ENCODE data around the gene TBC1D10A.
A peak's percentile ranks its signal among the peaks of the same experiment; 100 is the strongest.

TBC1D10A gene

DNA sequence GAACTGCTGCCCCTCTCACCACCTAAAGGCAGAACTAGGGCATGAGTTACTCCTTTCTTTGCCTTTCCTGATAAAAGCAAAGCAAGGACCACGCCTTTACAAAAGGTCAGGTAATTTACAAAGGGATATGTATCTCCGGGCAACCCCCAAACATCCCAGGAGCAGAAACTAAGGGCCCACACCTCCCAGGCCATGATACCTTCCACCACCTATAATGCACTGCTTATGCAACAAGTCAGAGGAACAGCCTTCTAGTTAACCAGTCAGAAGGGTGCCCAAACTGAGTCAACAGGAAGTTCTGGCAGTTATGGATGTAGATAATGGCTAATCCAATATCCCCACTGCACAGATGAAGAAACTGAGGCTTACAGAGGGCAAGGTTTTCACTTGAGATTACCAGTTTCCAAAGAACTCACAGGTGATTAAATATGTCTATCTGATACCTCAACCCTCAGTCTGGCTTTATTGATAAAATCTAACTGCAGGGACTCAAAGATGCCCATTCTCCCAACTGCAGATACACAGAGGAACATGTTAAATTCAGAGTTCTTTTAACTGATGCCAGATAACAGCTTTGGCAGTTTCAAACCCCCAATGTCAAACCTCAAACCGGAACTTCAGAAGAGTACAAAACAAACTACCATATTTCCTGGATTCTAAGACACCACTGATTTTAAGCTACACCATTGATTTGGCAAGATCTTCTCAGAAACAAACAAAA is 20.7 kb downstream of the TBC1D10A start:
- H3K27ac Mint-ChIP-seq = peak overlapping the region; percentile 96
- peaks cover 99% of the 10 kb centered on the region for H3K4me1 Mint-ChIP-seq (ENCODE audit: low read depth)
- no peak for DNase-seq
- H3K9me3 Mint-ChIP-seq = no peaks in the 10 kb centered on the region
- H3K4me3 Mint-ChIP-seq = peak overlapping the region; percentile 62
- no peaks in the 10 kb centered on the region for H3K27me3 Mint-ChIP-seq
- peaks cover 25% of the 10 kb centered on the region for H3K36me3 Mint-ChIP-seq (ENCODE audit: low read depth)

DNA sequence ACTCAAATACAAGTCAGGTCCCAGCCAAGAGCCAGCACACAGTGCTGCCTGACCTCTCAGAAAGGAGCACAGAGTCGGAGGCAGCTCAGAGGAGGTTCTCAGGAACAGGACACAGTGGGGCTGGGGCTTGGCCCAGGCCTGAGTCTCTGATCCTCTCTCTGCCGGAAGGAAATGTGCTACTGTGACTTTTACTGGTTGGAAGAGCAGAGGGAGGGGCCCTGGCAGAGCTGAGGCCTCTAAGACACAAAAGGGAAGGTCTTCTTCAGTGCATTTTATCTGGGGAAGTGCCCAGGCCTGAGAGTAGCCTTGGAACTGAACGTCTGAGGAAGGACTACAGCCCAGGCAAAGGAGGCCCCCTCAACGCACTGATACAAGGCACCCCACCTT is 21.2 kb downstream of the TBC1D10A start:
- Mint-ChIP-seq H3K36me3 (ENCODE audit: low read depth) (peaks cover 31% of the 10 kb centered on the region), H3K4me3 (peak overlapping the region; percentile 62), H3K4me1 (ENCODE audit: low read depth) (peaks cover 99% of the 10 kb centered on the region), H3K9me3 (no peaks in the 10 kb centered on the region), H3K27ac (peak overlapping the region; percentile 96), H3K27me3 (no peaks in the 10 kb centered on the region)
- DNase-seq = peak; percentile 61

DNA sequence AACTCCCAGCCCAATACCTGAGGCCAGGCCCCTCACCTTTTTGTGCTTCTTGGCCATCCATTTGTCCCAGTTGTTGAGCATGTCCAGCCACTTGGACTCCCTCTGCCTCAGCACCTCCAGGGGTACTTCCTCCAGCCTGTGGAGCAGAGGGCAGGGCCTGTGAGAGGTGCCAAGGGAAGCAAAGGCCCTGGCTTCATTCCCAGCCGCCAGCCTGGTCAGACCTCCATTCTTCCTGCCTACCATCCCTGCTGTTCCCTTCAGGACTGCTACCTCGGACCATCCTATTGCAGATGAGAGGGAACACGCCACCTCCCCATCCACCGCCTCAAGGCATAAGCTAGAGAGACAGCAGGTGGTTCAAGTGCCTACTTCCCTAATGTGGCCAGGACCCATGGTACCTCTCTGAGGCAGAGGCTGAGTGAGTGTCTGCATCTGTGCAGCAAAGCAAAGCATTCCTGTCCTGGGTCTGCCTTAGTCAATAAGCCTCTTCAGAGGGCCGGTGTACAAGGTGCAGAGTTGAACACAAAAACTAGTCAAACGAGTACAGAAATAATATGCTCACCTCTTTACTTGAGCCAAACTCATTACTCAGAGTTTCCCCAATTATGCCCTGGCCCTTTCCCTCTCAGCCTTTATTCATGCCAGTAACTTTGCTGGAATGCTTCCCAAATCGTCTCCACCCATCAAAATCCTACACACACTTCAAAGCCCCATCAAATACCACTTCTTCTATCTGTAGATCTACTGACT is 22.1 kb downstream of the TBC1D10A start:
- H3K27ac Mint-ChIP-seq = peak overlapping the region; percentile 96
- no peaks in the 10 kb centered on the region for H3K27me3 Mint-ChIP-seq
- peak overlapping the region; percentile 62 for H3K4me3 Mint-ChIP-seq
- peaks cover 94% of the 10 kb centered on the region for H3K4me1 Mint-ChIP-seq (ENCODE audit: low read depth)
- DNase-seq = no peak
- H3K9me3 Mint-ChIP-seq = no peaks in the 10 kb centered on the region
- peaks cover 37% of the 10 kb centered on the region for H3K36me3 Mint-ChIP-seq (ENCODE audit: low read depth)

DNA sequence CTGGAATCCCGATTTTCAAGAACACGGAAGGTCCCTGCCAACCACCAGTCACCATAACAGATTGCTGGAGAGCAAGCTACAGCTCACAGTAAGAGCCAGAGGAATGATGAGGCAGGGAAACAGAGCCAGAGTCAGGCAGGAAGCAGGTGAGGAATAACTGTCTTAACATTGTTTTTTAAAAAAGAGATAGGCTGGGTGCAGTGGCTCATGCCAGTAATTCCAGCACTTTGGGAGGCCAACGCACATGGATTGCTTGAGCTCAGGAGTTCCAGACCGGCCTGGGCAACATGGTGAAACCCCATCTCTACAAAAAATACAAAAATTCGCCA is 24.0 kb downstream of the TBC1D10A start:
- Mint-ChIP-seq H3K27me3 (no peaks in the 10 kb centered on the region), H3K4me3 (no peak overlapping the region), H3K9me3 (no peaks in the 10 kb centered on the region), H3K4me1 (ENCODE audit: low read depth) (peaks cover 92% of the 10 kb centered on the region), H3K27ac (peak overlapping the region; percentile 96), H3K36me3 (ENCODE audit: low read depth) (peaks cover 56% of the 10 kb centered on the region)
- no peak for DNase-seq

DNA sequence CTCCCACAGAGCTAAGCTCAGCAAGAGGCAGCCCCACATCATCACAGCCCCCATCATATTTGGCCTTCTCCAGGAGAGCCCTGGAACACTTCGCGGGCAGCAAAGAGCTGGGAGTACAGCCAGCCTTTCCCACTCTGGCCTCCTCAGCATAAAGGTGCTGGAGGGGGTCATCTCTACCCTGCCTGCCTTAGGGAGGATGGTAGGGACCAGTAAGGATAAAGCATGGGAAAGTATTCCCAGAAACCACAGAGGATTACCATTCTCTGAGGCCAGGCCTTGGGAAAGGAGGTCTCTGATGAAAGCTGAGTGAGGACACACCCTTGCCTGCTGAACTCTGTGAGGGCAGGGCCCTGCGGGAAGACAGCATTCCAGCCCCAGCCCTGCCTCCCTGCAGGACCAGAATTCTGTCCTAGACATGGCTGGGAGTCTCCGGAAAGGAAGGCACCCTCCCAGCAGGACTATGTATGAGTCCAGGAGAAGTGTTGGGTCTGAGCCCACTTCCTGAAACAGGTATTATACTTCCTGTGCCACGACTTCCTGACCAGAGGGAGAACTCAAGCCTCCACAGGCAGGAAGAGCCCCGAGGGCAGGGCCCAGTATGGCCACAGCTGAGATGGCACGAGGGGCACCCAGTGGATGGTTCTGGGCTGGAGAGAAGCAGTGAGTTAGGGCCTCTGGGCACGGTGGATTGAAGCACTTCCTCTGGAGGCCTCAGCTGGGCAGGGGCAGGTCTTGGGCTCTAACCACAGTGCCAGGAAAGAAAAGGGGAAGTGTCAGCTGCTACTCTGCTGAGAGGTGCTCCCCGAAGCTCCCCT is 24.5 kb downstream of the TBC1D10A start:
- Mint-ChIP-seq H3K4me1 (ENCODE audit: low read depth) (peaks cover 93% of the 10 kb centered on the region), H3K27me3 (no peaks in the 10 kb centered on the region), H3K9me3 (no peaks in the 10 kb centered on the region), H3K36me3 (ENCODE audit: low read depth) (peaks cover 61% of the 10 kb centered on the region), H3K27ac (peak overlapping the region; percentile 96), H3K4me3 (no peak overlapping the region)
- DNase-seq = peak; percentile 42

DNA sequence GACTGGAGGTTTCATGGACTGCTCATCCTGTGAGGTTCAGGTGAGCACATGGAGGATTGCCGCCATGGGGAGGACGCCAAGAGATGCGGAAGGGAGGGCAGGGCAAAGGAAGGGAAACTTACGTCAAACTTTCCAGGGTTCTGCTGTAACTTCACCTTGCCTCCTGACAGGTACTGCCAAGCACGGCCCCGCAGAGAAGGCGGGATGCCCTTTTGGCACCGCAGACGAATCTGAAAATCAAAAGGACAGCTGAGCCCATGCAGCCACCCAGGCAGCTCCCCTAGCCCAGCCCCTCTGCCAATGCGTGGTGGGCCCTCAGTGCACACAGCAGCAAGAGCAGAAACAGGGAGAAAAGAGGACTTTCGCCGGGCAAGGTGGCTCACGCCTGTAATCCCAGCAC is 27.4 kb downstream of the TBC1D10A start:
- no peaks in the 10 kb centered on the region for H3K9me3 Mint-ChIP-seq
- H3K36me3 Mint-ChIP-seq (ENCODE audit: low read depth) = peaks cover 80% of the 10 kb centered on the region
- peak overlapping the region; percentile 65 for H3K27ac Mint-ChIP-seq
- no peak overlapping the region for H3K4me3 Mint-ChIP-seq
- H3K4me1 Mint-ChIP-seq (ENCODE audit: low read depth) = peaks cover 84% of the 10 kb centered on the region
- DNase-seq = no peak
- no peaks in the 10 kb centered on the region for H3K27me3 Mint-ChIP-seq

DNA sequence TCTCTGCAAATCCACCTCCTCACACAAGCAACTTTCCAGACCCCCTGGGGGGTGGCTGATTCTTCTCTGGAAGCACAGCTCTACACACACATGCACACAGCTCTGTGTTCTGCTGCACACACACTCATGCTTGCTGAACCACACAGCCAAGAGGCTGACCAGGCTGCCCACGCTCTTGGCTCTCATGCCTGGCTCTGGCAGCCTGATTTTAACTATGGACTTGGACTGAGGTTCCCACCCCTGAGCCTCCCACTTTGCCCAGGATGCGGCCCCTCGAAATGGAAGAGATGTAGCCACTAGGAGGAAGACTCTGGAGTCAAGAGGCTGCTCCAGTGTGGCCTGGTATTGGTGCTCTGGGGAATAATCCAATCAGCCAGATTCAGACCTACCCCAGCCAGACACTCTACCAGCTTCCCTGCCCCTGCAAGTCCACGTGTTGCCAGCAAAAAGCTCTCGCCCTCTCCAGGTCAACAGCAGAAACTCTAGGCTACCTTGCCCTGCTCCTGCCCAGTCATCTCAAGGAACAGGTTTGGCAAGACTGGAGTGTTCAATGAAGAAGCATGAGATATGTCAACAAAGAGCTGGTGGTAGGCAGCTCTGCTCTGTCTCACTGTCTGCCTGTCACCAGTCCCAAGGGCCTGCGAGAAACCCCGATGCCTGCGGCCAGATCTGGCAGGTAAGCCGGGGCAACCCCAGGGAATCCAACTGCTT is 28.6 kb downstream of the TBC1D10A start:
- Mint-ChIP-seq H3K36me3 (ENCODE audit: low read depth) (peaks cover 83% of the 10 kb centered on the region), H3K27me3 (no peaks in the 10 kb centered on the region), H3K4me3 (no peak overlapping the region), H3K4me1 (ENCODE audit: low read depth) (peaks cover 72% of the 10 kb centered on the region), H3K27ac (peak overlapping the region; percentile 51), H3K9me3 (no peaks in the 10 kb centered on the region)
- DNase-seq = no peak

DNA sequence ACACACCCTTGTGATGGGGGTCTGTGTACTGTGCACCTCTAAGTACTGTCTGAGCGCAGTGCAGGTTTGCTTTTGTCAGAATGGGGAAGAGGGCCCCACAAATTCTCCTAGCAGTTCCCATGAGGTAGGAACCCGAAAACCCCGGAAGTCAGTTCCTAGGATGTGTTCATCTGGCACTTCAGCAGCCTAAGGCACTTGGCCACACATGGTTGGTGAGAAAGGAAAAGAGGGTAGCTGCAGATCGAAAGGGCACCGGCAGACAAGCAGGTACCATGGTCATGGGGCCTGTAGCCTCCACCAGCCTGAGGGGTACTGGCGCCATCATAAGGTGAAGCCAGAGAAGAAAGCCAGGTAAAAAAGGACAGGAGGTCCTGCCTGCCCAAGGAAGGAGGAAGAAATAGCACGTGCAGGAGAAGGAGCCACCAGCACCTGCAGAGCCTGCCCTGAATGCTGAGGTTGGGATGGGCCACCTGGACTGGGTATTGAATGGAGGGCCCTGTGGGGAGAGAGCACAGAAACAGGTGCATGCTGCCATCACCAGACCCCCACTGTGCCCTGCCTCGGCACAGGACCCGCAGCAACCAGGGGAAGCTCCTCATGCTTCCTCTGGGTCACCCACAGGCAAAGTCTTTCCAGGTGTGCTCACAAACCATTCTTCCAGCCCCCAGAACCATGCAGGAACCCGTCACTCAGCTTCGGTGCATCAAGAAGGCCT is 29.3 kb downstream of the TBC1D10A start:
- Mint-ChIP-seq H3K27me3 (no peaks in the 10 kb centered on the region), H3K4me1 (ENCODE audit: low read depth) (peaks cover 65% of the 10 kb centered on the region), H3K27ac (peak overlapping the region; percentile 51), H3K9me3 (no peaks in the 10 kb centered on the region), H3K4me3 (no peak overlapping the region), H3K36me3 (ENCODE audit: low read depth) (peaks cover 82% of the 10 kb centered on the region)
- DNase-seq = no peak

DNA sequence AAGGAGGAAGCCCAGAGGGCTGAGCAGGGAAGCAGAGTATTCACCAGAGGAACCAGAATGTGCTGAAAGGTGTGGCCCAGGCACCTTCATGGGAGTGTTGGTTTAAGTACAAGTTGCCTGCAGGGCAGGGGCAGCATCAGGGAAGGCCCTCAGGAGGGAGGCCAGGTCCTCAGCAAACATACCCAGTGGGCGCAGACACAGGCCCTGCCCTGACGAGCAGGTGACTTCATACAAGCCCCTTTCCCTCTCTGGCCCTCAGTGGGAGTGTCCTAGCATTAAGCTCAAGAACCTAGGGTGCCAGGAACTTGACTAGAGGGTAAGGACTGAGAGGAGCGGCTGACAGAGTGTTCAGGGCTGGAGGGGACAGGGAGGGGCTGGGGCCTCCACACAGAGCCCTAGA is 29.9 kb downstream of the TBC1D10A start:
- peaks cover 80% of the 10 kb centered on the region for H3K36me3 Mint-ChIP-seq (ENCODE audit: low read depth)
- H3K27ac Mint-ChIP-seq = peak overlapping the region; percentile 51
- DNase-seq = no peak
- H3K4me1 Mint-ChIP-seq (ENCODE audit: low read depth) = peaks cover 59% of the 10 kb centered on the region
- H3K4me3 Mint-ChIP-seq = no peak overlapping the region
- H3K9me3 Mint-ChIP-seq = no peaks in the 10 kb centered on the region
- no peaks in the 10 kb centered on the region for H3K27me3 Mint-ChIP-seq

DNA sequence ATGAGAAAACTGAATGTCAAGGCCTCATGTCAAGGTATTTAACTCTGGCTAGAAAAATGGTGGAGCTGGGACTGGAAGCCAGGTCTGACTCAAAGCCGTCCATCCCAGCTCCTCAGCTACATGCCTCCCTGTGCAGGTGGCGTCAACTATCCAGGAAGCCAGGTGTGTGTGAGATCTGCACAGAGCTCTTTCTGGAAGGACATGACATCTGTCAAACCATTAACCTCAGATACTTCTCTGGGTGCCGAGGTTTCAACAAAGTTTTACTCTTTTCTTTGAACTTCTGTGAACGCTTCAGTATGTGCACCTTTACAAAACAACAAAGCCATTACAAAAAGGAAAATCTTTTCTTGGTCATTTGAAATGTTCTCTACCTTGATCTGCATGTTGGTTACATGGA is 30.4 kb downstream of the TBC1D10A start:
- Mint-ChIP-seq H3K4me3 (no peak overlapping the region), H3K4me1 (ENCODE audit: low read depth) (peaks cover 57% of the 10 kb centered on the region), H3K27me3 (no peaks in the 10 kb centered on the region), H3K36me3 (ENCODE audit: low read depth) (peaks cover 80% of the 10 kb centered on the region), H3K9me3 (no peaks in the 10 kb centered on the region), H3K27ac (peak overlapping the region; percentile 51)
- DNase-seq = no peak

DNA sequence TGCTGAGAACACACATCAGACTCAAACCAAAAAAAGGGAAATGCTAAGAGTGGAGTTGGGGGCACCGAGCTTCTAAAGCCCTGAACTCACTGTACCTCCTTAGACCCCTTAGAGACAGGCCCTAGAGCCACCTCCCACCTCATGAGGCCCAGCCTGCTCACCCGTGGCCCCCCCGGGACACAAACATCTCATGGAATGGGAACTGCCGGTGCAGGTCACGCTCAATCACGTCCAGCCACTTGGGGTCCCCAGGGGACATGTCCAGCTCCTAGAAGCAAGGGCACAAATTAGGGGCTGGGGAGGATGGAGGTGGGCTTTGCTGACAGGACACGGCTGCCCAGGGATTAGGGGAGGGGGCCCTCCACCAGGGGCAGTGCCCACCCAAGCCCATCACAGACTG is 31.2 kb downstream of the TBC1D10A start:
- H3K27me3 Mint-ChIP-seq = no peaks in the 10 kb centered on the region
- no peaks in the 10 kb centered on the region for H3K9me3 Mint-ChIP-seq
- DNase-seq = no peak
- no peak overlapping the region for H3K4me3 Mint-ChIP-seq
- peak overlapping the region; percentile 51 for H3K27ac Mint-ChIP-seq
- H3K4me1 Mint-ChIP-seq (ENCODE audit: low read depth) = peaks cover 56% of the 10 kb centered on the region
- H3K36me3 Mint-ChIP-seq (ENCODE audit: low read depth) = peaks cover 75% of the 10 kb centered on the region

DNA sequence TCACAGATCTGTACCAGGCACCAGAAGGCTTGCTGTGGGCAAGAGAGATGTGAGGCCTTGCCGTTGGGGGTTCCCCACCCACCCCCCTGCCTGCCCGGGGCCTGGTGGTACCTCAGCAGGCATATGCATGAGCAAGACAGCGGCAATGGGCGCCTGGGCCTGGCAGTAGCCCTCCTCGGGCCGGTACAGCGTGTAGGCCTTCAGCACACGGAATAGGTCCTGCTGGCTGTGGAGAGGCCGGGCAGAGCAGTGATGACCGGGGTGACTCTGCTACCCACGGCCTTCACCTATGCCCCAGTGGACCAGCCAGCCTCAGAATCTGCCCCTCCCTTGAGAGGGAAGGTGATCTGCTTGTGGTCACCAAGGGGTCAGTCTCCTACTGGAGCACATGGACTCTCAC is 31.9 kb downstream of the TBC1D10A start:
- Mint-ChIP-seq H3K27ac (peak overlapping the region; percentile 22), H3K36me3 (ENCODE audit: low read depth) (peaks cover 70% of the 10 kb centered on the region), H3K4me1 (ENCODE audit: low read depth) (peaks cover 60% of the 10 kb centered on the region), H3K4me3 (no peak overlapping the region), H3K9me3 (no peaks in the 10 kb centered on the region), H3K27me3 (no peaks in the 10 kb centered on the region)
- DNase-seq = no peak

DNA sequence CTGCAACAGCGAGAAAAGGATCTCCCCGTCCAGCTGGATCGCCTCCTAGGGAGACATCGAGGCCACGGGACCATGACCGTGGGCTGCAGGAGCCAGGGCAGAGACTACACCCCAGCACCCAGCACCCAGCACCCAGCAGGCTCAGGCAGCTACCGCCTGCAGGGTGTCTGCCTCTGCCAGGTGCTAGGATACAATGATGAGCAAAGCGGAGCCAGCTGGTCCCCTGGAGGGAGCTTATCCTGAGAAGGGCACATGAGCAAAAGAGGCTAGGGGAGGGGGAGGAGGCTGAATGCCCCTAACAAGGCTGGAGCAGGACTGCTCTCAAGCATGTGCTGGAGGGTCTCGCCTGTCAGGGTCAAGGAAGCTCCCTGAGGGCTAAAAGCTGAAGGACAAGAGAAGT is 32.7 kb downstream of the TBC1D10A start:
- Mint-ChIP-seq H3K27ac (peak overlapping the region; percentile 67), H3K9me3 (no peaks in the 10 kb centered on the region), H3K4me1 (ENCODE audit: low read depth) (peaks cover 58% of the 10 kb centered on the region), H3K4me3 (no peak overlapping the region), H3K27me3 (no peaks in the 10 kb centered on the region), H3K36me3 (ENCODE audit: low read depth) (peaks cover 62% of the 10 kb centered on the region)
- no peak for DNase-seq

DNA sequence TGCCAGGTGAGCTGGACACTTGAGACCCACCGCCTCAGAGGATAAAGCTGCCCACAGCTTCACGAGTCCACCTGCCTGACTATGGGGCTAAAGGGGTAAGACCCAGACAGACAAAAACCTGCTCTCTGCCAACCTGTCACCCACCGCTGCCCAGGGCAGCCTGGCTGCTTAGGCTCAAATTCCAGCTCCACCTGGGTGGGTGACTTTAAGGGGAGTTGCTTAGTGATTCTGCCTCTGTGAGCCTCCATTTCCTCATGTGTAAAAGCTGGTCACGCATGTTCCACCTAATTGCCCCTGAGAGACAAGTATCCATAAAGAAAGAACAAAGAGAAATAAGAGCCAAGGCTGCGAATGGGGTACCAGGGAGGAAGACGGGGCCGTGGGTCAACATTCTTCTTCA is 33.7 kb downstream of the TBC1D10A start:
- H3K36me3 Mint-ChIP-seq (ENCODE audit: low read depth) = peaks cover 52% of the 10 kb centered on the region
- no peaks in the 10 kb centered on the region for H3K9me3 Mint-ChIP-seq
- DNase-seq = no peak
- H3K27me3 Mint-ChIP-seq = no peaks in the 10 kb centered on the region
- H3K4me1 Mint-ChIP-seq (ENCODE audit: low read depth) = peaks cover 55% of the 10 kb centered on the region
- peak overlapping the region; percentile 22 for H3K27ac Mint-ChIP-seq
- H3K4me3 Mint-ChIP-seq = no peak overlapping the region

All from activated T-cell treated with anti-CD3 and anti-CD28 coated beads, Interleukin-2, amount 50 U/mL, for 24 hours (primary cell).